Suprapubic skin (tissue), 4 donors: ENCODE data around the gene ARHGAP18. TPM values are rescaled to one million over a fixed set of nuclear protein-coding genes. Genes with fewer than 3 reads are reported as not detected.

Experiments used
- DNase-seq, 2 donors: peaks; one replicate each; pipeline ENCODE4 v3.0.0-alpha.2; 2019; ENCODE audit warnings: low spot score in 2 of 2
- H3K27ac ChIP-seq: fragments of 200-600 bp; sonication (generic); one replicate; pipeline ENCODE4 v1.5.1; 2019
- H3K27me3 ChIP-seq: fragments of 200-600 bp; sonication (generic); one replicate; pipeline ENCODE4 v1.5.1; 2019
- H3K36me3 ChIP-seq: fragments of 200-600 bp; sonication (generic); one replicate; pipeline ENCODE4 v1.5.1; 2019
- H3K4me1 ChIP-seq: fragments of 200-600 bp; sonication (generic); one replicate; pipeline ENCODE4 v1.5.1; 2019
- H3K4me3 ChIP-seq: fragments of 200-600 bp; sonication (generic); one replicate; pipeline ENCODE4 v1.5.1; 2019; ENCODE audit warnings: mild to moderate bottlenecking
- H3K9me3 ChIP-seq: fragments of 200-600 bp; sonication (generic); one replicate; pipeline ENCODE4 v1.5.1; 2019
- EP300 ChIP-seq: sonication (generic); formaldehyde crosslinking; IDR thresholded peaks from one replicate; pipeline ENCODE4 v1.6.1; 2017; ENCODE audit warnings: antibody characterized with exemption
- POLR2A ChIP-seq, 2 donors: fragments of 450-650 bp; IDR thresholded peaks; one replicate each; pipeline ENCODE4 v1.6.1; 2017; ENCODE audit warnings: antibody characterized with exemption in 2 of 2, mild to moderate bottlenecking in 2 of 2, moderate library complexity in 2 of 2
- POLR2AphosphoS5 ChIP-seq, 3 donors: sonication (generic); formaldehyde crosslinking; IDR thresholded peaks; one replicate each; pipeline ENCODE4 v1.6.1; 2017; ENCODE audit warnings: antibody characterized with exemption in 3 of 3
- WGBS: methylation state at CpG from one replicate; pipeline ENCODE4 v1.1.5; 2018; 5-methylcytosine and 5-hydroxymethylcytosine counted together
- total RNA-seq, 4 donors: library from RNA; depleted of rRNA; stranded (reverse); fragments of >200 nt; gene quantifications; one replicate each; pipeline ENCODE4 v1.1.0, GENCODE V29; 2016
- TF ChIP-seq, protein P1 (sequence below), 2 donors: fragments of 200-600 bp in 1 of 2; fragments of 450-650 bp in 1 of 2; sonication (generic) in 1 of 2; IDR thresholded peaks; one replicate each; pipeline ENCODE4 v1.5.1; 2016 to 2019; ENCODE audit warnings: antibody characterized with exemption in 2 of 2, mild to moderate bottlenecking in 1 of 2, moderate library complexity in 1 of 2

ARHGAP18 gene
- total RNA-seq, 4 donors from 2014 or later = 7.1 to 14.2 (median 11.0) TPM

DNA sequence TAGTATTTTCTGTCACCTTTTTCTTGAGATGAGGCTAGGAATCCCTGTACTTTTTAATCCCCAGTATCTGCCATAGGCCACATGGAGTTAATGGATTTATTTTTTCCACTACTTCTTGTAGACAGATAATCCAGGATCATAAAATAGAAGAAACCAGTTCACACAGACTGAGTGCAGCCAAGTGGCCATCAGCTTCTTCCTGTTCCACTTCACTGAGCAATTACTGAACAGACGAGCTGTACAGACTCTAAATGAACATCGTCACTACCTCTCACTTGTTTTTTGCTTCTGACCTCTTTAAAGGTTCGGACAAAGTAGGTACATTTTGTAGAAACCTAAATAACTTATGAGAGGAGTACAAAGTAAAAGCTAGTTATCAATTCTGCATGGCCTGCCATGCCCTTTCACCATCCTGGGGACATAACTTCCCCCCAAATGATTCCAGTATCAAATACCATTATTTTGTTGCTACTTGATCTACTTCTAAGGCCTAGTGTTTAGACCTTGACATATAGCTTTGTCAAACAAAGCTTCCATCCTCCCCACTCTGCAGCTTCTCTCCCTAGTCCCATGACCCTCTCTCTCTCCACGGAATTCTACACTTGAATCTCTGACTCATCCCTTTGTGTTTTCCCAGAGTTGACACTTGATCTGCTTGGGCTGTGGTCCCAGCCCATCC lies 34.4 kb upstream of the ARHGAP18 start:
- peak overlapping the region; percentile 35 for H3K27ac ChIP-seq
- 59% methylated on average over 4 of the region's 4 CpGs for WGBS
- TF ChIP-seq POLR2AphosphoS5 (IDR thresholded peaks at IDR 0.05) = no peak
- TF ChIP-seq POLR2A (IDR thresholded peaks at IDR 0.05) = no peak
- TF ChIP-seq, protein P1, sequence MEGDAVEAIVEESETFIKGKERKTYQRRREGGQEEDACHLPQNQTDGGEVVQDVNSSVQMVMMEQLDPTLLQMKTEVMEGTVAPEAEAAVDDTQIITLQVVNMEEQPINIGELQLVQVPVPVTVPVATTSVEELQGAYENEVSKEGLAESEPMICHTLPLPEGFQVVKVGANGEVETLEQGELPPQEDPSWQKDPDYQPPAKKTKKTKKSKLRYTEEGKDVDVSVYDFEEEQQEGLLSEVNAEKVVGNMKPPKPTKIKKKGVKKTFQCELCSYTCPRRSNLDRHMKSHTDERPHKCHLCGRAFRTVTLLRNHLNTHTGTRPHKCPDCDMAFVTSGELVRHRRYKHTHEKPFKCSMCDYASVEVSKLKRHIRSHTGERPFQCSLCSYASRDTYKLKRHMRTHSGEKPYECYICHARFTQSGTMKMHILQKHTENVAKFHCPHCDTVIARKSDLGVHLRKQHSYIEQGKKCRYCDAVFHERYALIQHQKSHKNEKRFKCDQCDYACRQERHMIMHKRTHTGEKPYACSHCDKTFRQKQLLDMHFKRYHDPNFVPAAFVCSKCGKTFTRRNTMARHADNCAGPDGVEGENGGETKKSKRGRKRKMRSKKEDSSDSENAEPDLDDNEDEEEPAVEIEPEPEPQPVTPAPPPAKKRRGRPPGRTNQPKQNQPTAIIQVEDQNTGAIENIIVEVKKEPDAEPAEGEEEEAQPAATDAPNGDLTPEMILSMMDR (IDR thresholded peaks at IDR 0.05) = no peak
- no peak for TF ChIP-seq EP300

DNA sequence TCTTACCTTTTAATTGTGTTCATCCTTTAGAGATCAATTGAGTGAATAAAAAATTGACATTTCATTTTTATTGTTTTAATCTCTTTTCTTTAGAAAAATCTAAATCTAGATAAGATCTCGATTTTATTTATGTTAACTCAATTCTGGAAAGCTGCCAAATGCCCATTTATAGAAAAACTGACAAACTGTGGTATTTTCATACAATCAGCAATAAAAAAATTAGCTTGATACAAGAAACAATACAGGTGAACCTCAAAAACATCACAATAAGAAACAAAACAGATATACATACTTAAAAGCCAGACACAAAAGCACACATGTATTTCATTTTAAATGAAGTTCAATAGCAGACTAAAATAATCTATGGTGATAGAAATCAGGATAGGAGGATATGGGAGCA lies 30.0 kb upstream of the ARHGAP18 start:
- 33% methylated on average over 1 of the region's 1 CpG for WGBS
- TF ChIP-seq POLR2A (IDR thresholded peaks at IDR 0.05) = no peak
- TF ChIP-seq, protein P1 (IDR thresholded peaks at IDR 0.05) = no peak
- TF ChIP-seq EP300 = no peak
- no peak for TF ChIP-seq POLR2AphosphoS5 (IDR thresholded peaks at IDR 0.05)

More for the DNA sequence above, 34.4 kb upstream of the ARHGAP18 start:
- H3K9me3 ChIP-seq = no peaks in the 10 kb centered on the region
- H3K4me3 ChIP-seq = no peak overlapping the region
- DNase-seq = no peak
- no peaks in the 10 kb centered on the region for H3K27me3 ChIP-seq
- no peaks in the 10 kb centered on the region for H3K36me3 ChIP-seq
- peaks cover 22% of the 10 kb centered on the region for H3K4me1 ChIP-seq

DNA sequence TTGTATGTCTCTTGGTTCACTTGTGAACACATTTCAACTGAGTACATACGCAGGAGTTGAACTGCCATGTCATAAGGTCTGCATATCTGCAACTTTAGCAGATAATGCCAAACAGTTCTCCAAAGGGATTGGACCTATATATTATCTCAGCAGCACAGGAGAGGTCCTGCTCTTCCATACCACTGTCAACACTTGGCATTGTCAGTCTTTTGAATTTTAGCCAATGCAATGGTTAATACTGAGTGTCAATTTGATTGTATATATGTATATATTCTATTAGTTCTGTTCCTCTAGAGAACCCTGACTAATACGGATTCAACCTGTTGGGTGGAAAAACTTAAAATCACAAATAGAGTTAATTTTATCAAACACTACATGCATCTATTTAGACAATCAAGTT lies 26.1 kb upstream of the ARHGAP18 start:
- 91% methylated on average over 2 of the region's 2 CpGs for WGBS
- TF ChIP-seq EP300 (no peak), POLR2AphosphoS5 (IDR thresholded peaks at IDR 0.05) (no peak), POLR2A (IDR thresholded peaks at IDR 0.05) (no peak)
- TF ChIP-seq, protein P1 (IDR thresholded peaks at IDR 0.05) = no peak
- no peak overlapping the region for H3K4me3 ChIP-seq
- no peaks in the 10 kb centered on the region for H3K27me3 ChIP-seq
- H3K36me3 ChIP-seq = no peaks in the 10 kb centered on the region
- DNase-seq = no peak
- no peaks in the 10 kb centered on the region for H3K4me1 ChIP-seq
- H3K27ac ChIP-seq = no peak overlapping the region
- H3K9me3 ChIP-seq = no peaks in the 10 kb centered on the region

More for the DNA sequence above, 30.0 kb upstream of the ARHGAP18 start:
- Histone ChIP-seq H3K27ac (no peak overlapping the region), H3K36me3 (no peaks in the 10 kb centered on the region), H3K9me3 (no peaks in the 10 kb centered on the region), H3K27me3 (no peaks in the 10 kb centered on the region), H3K4me3 (no peak overlapping the region), H3K4me1 (peaks cover 4% of the 10 kb centered on the region)
- no peak for DNase-seq

DNA sequence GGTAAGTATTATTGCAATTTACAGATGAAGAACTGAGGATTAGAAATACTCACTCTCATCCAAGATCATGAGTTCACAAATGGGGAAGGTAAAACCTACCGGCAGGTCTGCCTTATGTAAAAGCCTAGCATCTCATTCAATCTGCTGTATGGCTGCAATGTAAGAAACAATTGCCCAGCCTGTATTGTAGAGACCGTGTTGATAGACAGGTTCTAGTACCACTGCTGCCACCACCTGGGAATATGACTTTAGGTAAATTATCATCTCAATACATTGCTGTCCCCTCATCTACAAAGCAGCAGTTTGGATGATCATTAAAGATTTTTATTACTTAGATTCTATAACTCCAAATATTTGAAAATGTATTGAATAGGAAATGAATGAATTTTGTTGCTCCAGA lies 23.3 kb upstream of the ARHGAP18 start:
- H3K4me3 ChIP-seq = no peak overlapping the region
- no peak for DNase-seq
- 74% methylated on average over 2 of the region's 2 CpGs for WGBS
- H3K36me3 ChIP-seq = no peaks in the 10 kb centered on the region
- H3K27ac ChIP-seq = no peak overlapping the region
- H3K9me3 ChIP-seq = no peaks in the 10 kb centered on the region
- H3K4me1 ChIP-seq = no peaks in the 10 kb centered on the region
- TF ChIP-seq POLR2A (IDR thresholded peaks at IDR 0.05) (no peak), EP300 (no peak), POLR2AphosphoS5 (IDR thresholded peaks at IDR 0.05) (no peak)
- TF ChIP-seq, protein P1 (IDR thresholded peaks at IDR 0.05) = no peak
- H3K27me3 ChIP-seq = no peaks in the 10 kb centered on the region

DNA sequence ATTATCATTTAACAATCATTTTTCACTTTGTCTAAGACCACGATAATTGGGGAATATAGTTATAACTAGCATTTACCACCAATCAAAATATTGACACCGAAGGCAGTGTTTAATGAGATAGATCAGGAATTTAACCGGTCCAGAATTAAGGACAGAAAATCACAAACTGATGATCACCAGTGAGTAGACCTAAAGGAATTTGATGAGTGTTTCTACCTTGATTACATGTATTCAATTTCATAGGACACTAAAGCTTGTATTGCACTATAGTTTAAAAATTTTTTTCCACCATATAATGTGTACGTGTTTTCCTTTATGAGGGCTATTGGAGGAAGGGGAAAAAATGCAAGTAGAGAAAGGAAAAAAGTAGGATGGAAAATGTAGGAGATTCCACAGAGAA lies 22.6 kb upstream of the ARHGAP18 start:
- 94% methylated on average over 4 of the region's 4 CpGs for WGBS
- no peaks in the 10 kb centered on the region for H3K9me3 ChIP-seq
- no peak overlapping the region for H3K4me3 ChIP-seq
- no peaks in the 10 kb centered on the region for H3K4me1 ChIP-seq
- H3K27ac ChIP-seq = no peak overlapping the region
- DNase-seq = no peak
- TF ChIP-seq POLR2AphosphoS5 (IDR thresholded peaks at IDR 0.05) = no peak
- no peak for TF ChIP-seq POLR2A (IDR thresholded peaks at IDR 0.05)
- TF ChIP-seq, protein P1 (IDR thresholded peaks at IDR 0.05) = no peak
- TF ChIP-seq EP300 = no peak
- H3K27me3 ChIP-seq = no peaks in the 10 kb centered on the region
- no peaks in the 10 kb centered on the region for H3K36me3 ChIP-seq
